ENCODE results near the gene COX19. TPM values are rescaled to one million over a fixed set of nuclear protein-coding genes. Genes with fewer than 3 reads are reported as not detected.

Gene COX19
- total RNA-seq, 2 donors from 2014 or later = 40.1 to 43.2 TPM

- Mint-ChIP-seq H3K36me3 (ENCODE audit: low read depth) (no peaks in the 10 kb centered on the region), H3K27me3 (peaks cover 11% of the 10 kb centered on the region)
- no peaks in the 10 kb centered on the region for H3K9me3 ChIP-seq (ENCODE audit: control insufficient read depth, low read length, poor library complexity, severe bottlenecking)
Observed at GRCh38 chr7:984361-985126, 9.2 kb upstream of the COX19 start.

GRCh38 chr7:983616-984071 is 8.3 kb upstream of the COX19 start:
- no peaks in the 10 kb centered on the region for H3K36me3 Mint-ChIP-seq (ENCODE audit: low read depth)
- no peak overlapping the region for H3K27ac Mint-ChIP-seq
- ATAC-seq = no peak

More at GRCh38 chr7:984361-985126, 9.2 kb upstream of the COX19 start:
- ATAC-seq (no peak), DNase-seq (no peak)
- Mint-ChIP-seq H3K27ac (no peak overlapping the region), H3K4me1 (no peaks in the 10 kb centered on the region), H3K4me3 (no peak overlapping the region)

GRCh38 chr7:983004-983615 is 7.8 kb upstream of the COX19 start, which contains the start of gene CYP2W1:
Gene CYP2W1, plus strand, starts transcription at chr7:983181. Its CDS starts 31 bp downstream, at chr7:983212.
- no peak within 1 kb of the TSS for H3K27ac Mint-ChIP-seq
- H3K9me3 ChIP-seq (ENCODE audit: control insufficient read depth, low read length, poor library complexity, severe bottlenecking) = no peaks in the 10 kb centered on the region
- no peak for ATAC-seq
- H3K4me1 Mint-ChIP-seq = no peaks in the 10 kb centered on the region
- peaks cover 11% of the 10 kb centered on the region for H3K27me3 Mint-ChIP-seq
- no peaks in the 10 kb centered on the region for H3K36me3 Mint-ChIP-seq (ENCODE audit: low read depth)
- no peak within 1 kb of the TSS for H3K4me3 Mint-ChIP-seq
- DNase-seq = no peak

More at GRCh38 chr7:983616-984071, 8.3 kb upstream of the COX19 start:
- Mint-ChIP-seq H3K27me3 (peaks cover 11% of the 10 kb centered on the region), H3K4me3 (no peak overlapping the region), H3K4me1 (no peaks in the 10 kb centered on the region)
- DNase-seq = no peak
- no peaks in the 10 kb centered on the region for H3K9me3 ChIP-seq (ENCODE audit: control insufficient read depth, low read length, poor library complexity, severe bottlenecking)

- Mint-ChIP-seq H3K27me3 (peaks cover 11% of the 10 kb centered on the region), H3K4me1 (no peaks in the 10 kb centered on the region), H3K36me3 (ENCODE audit: low read depth) (no peaks in the 10 kb centered on the region), H3K4me3 (no peak overlapping the region), H3K27ac (no peak overlapping the region)
- H3K9me3 ChIP-seq (ENCODE audit: control insufficient read depth, low read length, poor library complexity, severe bottlenecking) = no peaks in the 10 kb centered on the region
- ATAC-seq (no peak), DNase-seq (no peak)
Observed at GRCh38 chr7:982511-983003, 7.2 kb upstream of the COX19 start.

GRCh38 chr7:981793-982510 is 6.6 kb upstream of the COX19 start:
- Mint-ChIP-seq H3K4me3 (no peak overlapping the region), H3K27ac (no peak overlapping the region)

GRCh38 chr7:979886-980571 is 4.7 kb upstream of the COX19 start:
- no peak for ATAC-seq
- no peak for DNase-seq
- Mint-ChIP-seq H3K4me3 (no peak overlapping the region), H3K27me3 (no peaks in the 10 kb centered on the region), H3K27ac (no peak overlapping the region), H3K36me3 (ENCODE audit: low read depth) (no peaks in the 10 kb centered on the region), H3K4me1 (no peaks in the 10 kb centered on the region)
- no peaks in the 10 kb centered on the region for H3K9me3 ChIP-seq (ENCODE audit: control insufficient read depth, low read length, poor library complexity, severe bottlenecking)

More at GRCh38 chr7:981793-982510, 6.6 kb upstream of the COX19 start:
- no peaks in the 10 kb centered on the region for H3K9me3 ChIP-seq (ENCODE audit: control insufficient read depth, low read length, poor library complexity, severe bottlenecking)
- ATAC-seq (no peak), DNase-seq (no peak)
- peaks cover 11% of the 10 kb centered on the region for H3K27me3 Mint-ChIP-seq
- H3K4me1 Mint-ChIP-seq = no peaks in the 10 kb centered on the region
- no peaks in the 10 kb centered on the region for H3K36me3 Mint-ChIP-seq (ENCODE audit: low read depth)

GRCh38 chr7:979151-979550 is 3.8 kb upstream of the COX19 start:
- ATAC-seq (no peak), DNase-seq (no peak)
- H3K27ac Mint-ChIP-seq = no peak overlapping the region
- H3K4me3 Mint-ChIP-seq = no peak overlapping the region
- H3K4me1 Mint-ChIP-seq = peaks cover 8% of the 10 kb centered on the region
- H3K9me3 ChIP-seq (ENCODE audit: control insufficient read depth, low read length, poor library complexity, severe bottlenecking) = no peaks in the 10 kb centered on the region
- no peaks in the 10 kb centered on the region for H3K36me3 Mint-ChIP-seq (ENCODE audit: low read depth)
- no peaks in the 10 kb centered on the region for H3K27me3 Mint-ChIP-seq

GRCh38 chr7:978416-979091 is 3.2 kb upstream of the COX19 start:
- no peaks in the 10 kb centered on the region for H3K36me3 Mint-ChIP-seq (ENCODE audit: low read depth)
- ATAC-seq = no peak

GRCh38 chr7:978049-978346 is 2.6 kb upstream of the COX19 start:
- DNase-seq (no peak), ATAC-seq (no peak)
- H3K4me3 Mint-ChIP-seq = no peak overlapping the region
- no peak overlapping the region for H3K27ac Mint-ChIP-seq
- no peaks in the 10 kb centered on the region for H3K27me3 Mint-ChIP-seq
- no peaks in the 10 kb centered on the region for H3K36me3 Mint-ChIP-seq (ENCODE audit: low read depth)
- H3K4me1 Mint-ChIP-seq = peaks cover 10% of the 10 kb centered on the region
- H3K9me3 ChIP-seq (ENCODE audit: control insufficient read depth, low read length, poor library complexity, severe bottlenecking) = no peaks in the 10 kb centered on the region

More at GRCh38 chr7:978416-979091, 3.2 kb upstream of the COX19 start:
- no peak for DNase-seq
- Mint-ChIP-seq H3K4me3 (no peak overlapping the region), H3K27ac (no peak overlapping the region), H3K27me3 (no peaks in the 10 kb centered on the region), H3K4me1 (peaks cover 8% of the 10 kb centered on the region)
- H3K9me3 ChIP-seq (ENCODE audit: control insufficient read depth, low read length, poor library complexity, severe bottlenecking) = no peaks in the 10 kb centered on the region

- Mint-ChIP-seq H3K36me3 (ENCODE audit: low read depth) (no peaks in the 10 kb centered on the region), H3K4me3 (no peak overlapping the region), H3K4me1 (peaks cover 13% of the 10 kb centered on the region), H3K27ac (no peak overlapping the region), H3K27me3 (no peaks in the 10 kb centered on the region)
- H3K9me3 ChIP-seq (ENCODE audit: control insufficient read depth, low read length, poor library complexity, severe bottlenecking) = no peaks in the 10 kb centered on the region
- no peak for ATAC-seq
- DNase-seq = no peak
Observed at GRCh38 chr7:977326-978048, 2.1 kb upstream of the COX19 start.

- Mint-ChIP-seq H3K4me3 (no peak overlapping the region), H3K27me3 (no peaks in the 10 kb centered on the region), H3K27ac (no peak overlapping the region), H3K36me3 (ENCODE audit: low read depth) (no peaks in the 10 kb centered on the region), H3K4me1 (peaks cover 16% of the 10 kb centered on the region)
- no peaks in the 10 kb centered on the region for H3K9me3 ChIP-seq (ENCODE audit: control insufficient read depth, low read length, poor library complexity, severe bottlenecking)
- DNase-seq = no peak
- no peak for ATAC-seq
Observed at GRCh38 chr7:976901-977325, 1.6 kb upstream of the COX19 start.

All from T-helper 17 cell (primary cell).